Prostate gland (tissue), 2 donors: Measurements from ENCODE around the gene PRKCSH.

Experiments used
- CTCF ChIP-seq, 4 experiments: fragments of 200-600 bp in 2 of 4; fragments of 450-650 bp in 2 of 4; sonication (generic) in 2 of 4; IDR thresholded peaks; 1 replicate in 3 of 4; 2 replicates in 1 of 4; pipeline ENCODE4 v1.5.1; 2016 to 2019; ENCODE audit warnings: antibody characterized with exemption in 4 of 4, mild to moderate bottlenecking in 2 of 4, moderate library complexity in 2 of 4
- POLR2A ChIP-seq: fragments of 450-650 bp; IDR thresholded peaks from one replicate; pipeline ENCODE4 v1.6.1; 2016; ENCODE audit warnings: antibody characterized with exemption, mild to moderate bottlenecking

DNA sequence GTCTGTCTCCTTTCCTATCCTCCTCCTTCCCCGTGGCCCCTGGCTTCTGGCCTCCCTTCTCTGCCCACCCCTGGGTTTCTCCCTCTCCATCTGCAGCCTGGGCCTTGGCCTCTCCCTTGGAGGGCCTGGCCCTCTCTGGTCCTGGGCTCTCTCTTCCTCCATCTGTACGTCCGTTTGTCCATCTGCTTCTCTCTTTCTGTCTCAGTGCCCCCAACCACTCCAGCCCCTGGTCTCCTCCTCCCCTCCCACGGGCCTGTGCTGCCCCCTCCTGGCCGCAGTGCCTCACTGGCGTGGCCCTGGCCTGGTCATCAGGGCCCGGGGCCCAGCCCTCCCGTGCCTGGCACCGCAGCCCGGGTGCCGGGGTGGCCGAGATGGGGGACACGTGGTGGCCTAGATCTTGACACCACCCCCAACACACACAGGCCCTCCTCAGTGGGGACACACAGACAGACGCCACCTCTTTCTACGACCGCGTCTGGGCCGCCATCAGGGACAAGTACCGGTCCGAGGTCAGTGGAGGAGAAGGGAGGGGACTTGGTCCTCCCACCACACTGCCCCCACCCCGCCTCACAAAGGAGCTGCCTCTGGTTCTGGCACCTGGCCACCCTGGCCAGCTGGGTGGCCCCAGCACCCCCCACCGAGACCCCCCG is 11.3 kb downstream of the PRKCSH start:
- peak; percentile 50 to 85 (median 66) for TF ChIP-seq CTCF (IDR thresholded peaks at IDR 0.05)
- TF ChIP-seq POLR2A, result no peak
